Suprapubic skin (tissue), 4 donors: ENCODE data around the gene MDFIC. TPM values are rescaled to one million over a fixed set of nuclear protein-coding genes. Genes with fewer than 3 reads are reported as not detected.
A peak's percentile ranks its signal among the peaks of the same experiment; 100 is the strongest.

ENCODE experiments used
- DNase-seq, 2 donors: peaks; one replicate each; pipeline ENCODE4 v3.0.0-alpha.2; 2019; ENCODE audit warnings: low spot score in 2 of 2
- H3K27ac ChIP-seq: fragments of 200-600 bp; sonication (generic); one replicate; pipeline ENCODE4 v1.5.1; 2019
- H3K27me3 ChIP-seq: fragments of 200-600 bp; sonication (generic); one replicate; pipeline ENCODE4 v1.5.1; 2019
- H3K36me3 ChIP-seq: fragments of 200-600 bp; sonication (generic); one replicate; pipeline ENCODE4 v1.5.1; 2019
- H3K4me1 ChIP-seq: fragments of 200-600 bp; sonication (generic); one replicate; pipeline ENCODE4 v1.5.1; 2019
- H3K4me3 ChIP-seq: fragments of 200-600 bp; sonication (generic); one replicate; pipeline ENCODE4 v1.5.1; 2019; ENCODE audit warnings: mild to moderate bottlenecking
- H3K9me3 ChIP-seq: fragments of 200-600 bp; sonication (generic); one replicate; pipeline ENCODE4 v1.5.1; 2019
- EP300 ChIP-seq: sonication (generic); formaldehyde crosslinking; IDR thresholded peaks from one replicate; pipeline ENCODE4 v1.6.1; 2017; ENCODE audit warnings: antibody characterized with exemption
- POLR2A ChIP-seq, 2 donors: fragments of 450-650 bp; IDR thresholded peaks; one replicate each; pipeline ENCODE4 v1.6.1; 2017; ENCODE audit warnings: antibody characterized with exemption in 2 of 2, mild to moderate bottlenecking in 2 of 2, moderate library complexity in 2 of 2
- POLR2AphosphoS5 ChIP-seq, 3 donors: sonication (generic); formaldehyde crosslinking; IDR thresholded peaks; one replicate each; pipeline ENCODE4 v1.6.1; 2017; ENCODE audit warnings: antibody characterized with exemption in 3 of 3
- WGBS: methylation state at CpG from one replicate; pipeline ENCODE4 v1.1.5; 2018; 5-methylcytosine and 5-hydroxymethylcytosine counted together
- total RNA-seq, 4 donors: library from RNA; depleted of rRNA; stranded (reverse); fragments of >200 nt; gene quantifications; one replicate each; pipeline ENCODE4 v1.1.0, GENCODE V29; 2016
- TF ChIP-seq, protein P1 (sequence below), 2 donors: fragments of 200-600 bp in 1 of 2; fragments of 450-650 bp in 1 of 2; sonication (generic) in 1 of 2; IDR thresholded peaks; one replicate each; pipeline ENCODE4 v1.5.1; 2016 to 2019; ENCODE audit warnings: antibody characterized with exemption in 2 of 2, mild to moderate bottlenecking in 1 of 2, moderate library complexity in 1 of 2

The MDFIC gene
- total RNA-seq, 4 donors from 2014 or later: 15.7 to 37.8 (median 28.1) TPM

- Histone ChIP-seq H3K27me3 (no peaks in the 10 kb centered on the region), H3K4me1 (no peaks in the 10 kb centered on the region), H3K4me3 (no peak overlapping the region), H3K27ac (no peak overlapping the region), H3K36me3 (no peaks in the 10 kb centered on the region), H3K9me3 (no peaks in the 10 kb centered on the region)
- TF ChIP-seq, protein P1, sequence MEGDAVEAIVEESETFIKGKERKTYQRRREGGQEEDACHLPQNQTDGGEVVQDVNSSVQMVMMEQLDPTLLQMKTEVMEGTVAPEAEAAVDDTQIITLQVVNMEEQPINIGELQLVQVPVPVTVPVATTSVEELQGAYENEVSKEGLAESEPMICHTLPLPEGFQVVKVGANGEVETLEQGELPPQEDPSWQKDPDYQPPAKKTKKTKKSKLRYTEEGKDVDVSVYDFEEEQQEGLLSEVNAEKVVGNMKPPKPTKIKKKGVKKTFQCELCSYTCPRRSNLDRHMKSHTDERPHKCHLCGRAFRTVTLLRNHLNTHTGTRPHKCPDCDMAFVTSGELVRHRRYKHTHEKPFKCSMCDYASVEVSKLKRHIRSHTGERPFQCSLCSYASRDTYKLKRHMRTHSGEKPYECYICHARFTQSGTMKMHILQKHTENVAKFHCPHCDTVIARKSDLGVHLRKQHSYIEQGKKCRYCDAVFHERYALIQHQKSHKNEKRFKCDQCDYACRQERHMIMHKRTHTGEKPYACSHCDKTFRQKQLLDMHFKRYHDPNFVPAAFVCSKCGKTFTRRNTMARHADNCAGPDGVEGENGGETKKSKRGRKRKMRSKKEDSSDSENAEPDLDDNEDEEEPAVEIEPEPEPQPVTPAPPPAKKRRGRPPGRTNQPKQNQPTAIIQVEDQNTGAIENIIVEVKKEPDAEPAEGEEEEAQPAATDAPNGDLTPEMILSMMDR (IDR thresholded peaks at IDR 0.05): no peak
- no peak for TF ChIP-seq EP300
- no peak for TF ChIP-seq POLR2AphosphoS5 (IDR thresholded peaks at IDR 0.05)
- no peak for TF ChIP-seq POLR2A (IDR thresholded peaks at IDR 0.05)
- WGBS: 36% methylated on average over 6 of the region's 6 CpGs
- DNase-seq: no peak
Observed at GRCh38 chr7:115023219-115023618, 101.3 kb downstream of the MDFIC start.

- no peak for DNase-seq
- Histone ChIP-seq H3K4me1 (no peaks in the 10 kb centered on the region), H3K27ac (no peak overlapping the region), H3K4me3 (no peak overlapping the region), H3K36me3 (no peaks in the 10 kb centered on the region), H3K9me3 (no peaks in the 10 kb centered on the region), H3K27me3 (no peaks in the 10 kb centered on the region)
- TF ChIP-seq EP300: no peak
- TF ChIP-seq POLR2AphosphoS5 (IDR thresholded peaks at IDR 0.05): no peak
- no peak for TF ChIP-seq POLR2A (IDR thresholded peaks at IDR 0.05)
- TF ChIP-seq, protein P1 (IDR thresholded peaks at IDR 0.05): no peak
- WGBS: 68% methylated on average over 3 of the region's 3 CpGs
Observed at GRCh38 chr7:115024276-115024675, 102.4 kb downstream of the MDFIC start.

DNA sequence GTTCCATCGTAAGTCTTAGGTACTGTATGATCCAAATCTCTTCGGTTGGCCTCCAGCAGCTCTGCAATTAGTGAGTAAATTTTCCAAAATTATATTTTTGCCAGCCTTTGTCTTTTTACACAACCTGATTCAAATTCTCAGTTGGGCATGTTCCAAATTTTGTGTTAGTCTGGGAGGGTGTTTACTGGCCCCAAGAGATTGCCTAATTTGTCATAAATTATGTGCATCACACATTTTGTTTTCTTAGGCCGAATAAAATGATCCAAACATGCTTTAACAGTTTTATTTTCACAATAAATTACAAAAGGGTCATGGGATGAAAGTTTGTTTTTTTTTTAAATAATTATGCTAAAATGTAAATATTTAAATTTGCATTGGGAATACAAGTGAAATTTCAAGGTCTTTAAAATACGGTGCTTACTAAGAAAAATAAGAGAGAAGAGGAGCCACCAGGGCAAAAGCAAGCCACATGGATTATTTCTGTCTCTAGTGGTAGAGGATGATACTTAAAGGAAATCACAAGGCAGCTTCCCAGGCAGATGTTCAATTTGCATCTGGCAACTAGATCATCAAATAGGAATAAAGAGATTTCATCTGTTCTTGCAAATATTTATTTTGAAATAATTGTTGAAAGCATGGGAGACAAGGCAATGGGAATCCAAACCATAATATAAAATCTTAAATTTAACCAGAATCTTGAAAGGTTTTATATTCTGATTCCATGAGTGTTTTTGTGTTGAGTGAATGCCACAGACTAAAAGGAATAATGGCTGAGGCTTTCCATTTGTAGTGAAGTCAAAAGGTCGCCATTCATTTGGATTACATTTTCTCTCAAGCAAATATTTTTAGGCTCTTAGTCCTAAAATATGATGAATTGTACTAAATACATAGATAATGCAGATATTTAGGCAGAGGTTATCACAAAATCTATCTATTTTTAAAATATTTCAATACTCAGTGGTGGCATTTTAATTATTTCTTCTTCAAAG lies 111.1 kb downstream of the MDFIC start:
- Histone ChIP-seq H3K36me3 (no peaks in the 10 kb centered on the region), H3K27ac (no peak overlapping the region), H3K9me3 (no peaks in the 10 kb centered on the region), H3K4me3 (no peak overlapping the region), H3K4me1 (no peaks in the 10 kb centered on the region), H3K27me3 (no peaks in the 10 kb centered on the region)
- no peak for TF ChIP-seq POLR2A (IDR thresholded peaks at IDR 0.05)
- no peak for TF ChIP-seq POLR2AphosphoS5 (IDR thresholded peaks at IDR 0.05)
- TF ChIP-seq, protein P1 (IDR thresholded peaks at IDR 0.05): peak in 1 of 2 donors; percentile 3
- no peak for TF ChIP-seq EP300
- 72% methylated on average over 5 of the region's 5 CpGs for WGBS
- DNase-seq: no peak

- H3K27me3 ChIP-seq: no peaks in the 10 kb centered on the region
- H3K4me1 ChIP-seq: no peaks in the 10 kb centered on the region
- no peak overlapping the region for H3K27ac ChIP-seq
- DNase-seq: no peak
- H3K36me3 ChIP-seq: no peaks in the 10 kb centered on the region
- 53% methylated on average over 1 of the region's 1 CpG for WGBS
- H3K9me3 ChIP-seq: no peaks in the 10 kb centered on the region
- no peak overlapping the region for H3K4me3 ChIP-seq
- no peak for TF ChIP-seq POLR2A (IDR thresholded peaks at IDR 0.05)
Observed at GRCh38 chr7:115033917-115034459, 112.1 kb downstream of the MDFIC start.

DNA sequence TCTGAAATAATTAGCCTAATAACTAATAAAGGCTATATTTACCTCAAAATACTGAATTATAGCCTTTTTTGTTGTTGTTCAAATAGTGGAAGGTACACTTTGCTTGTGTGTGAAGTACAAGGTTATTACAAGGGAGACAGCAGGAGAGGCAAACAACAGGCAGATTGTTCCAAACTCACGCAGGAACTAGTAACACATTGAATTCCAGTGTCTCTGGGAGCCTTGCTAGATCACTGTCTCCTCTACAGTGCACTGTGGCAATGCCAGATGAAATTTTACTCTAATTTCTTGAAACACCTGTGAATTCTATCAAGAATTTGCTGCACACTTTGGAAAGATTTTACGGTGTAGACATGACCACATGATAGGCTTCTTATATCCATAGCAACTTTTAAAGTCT lies 112.6 kb downstream of the MDFIC start:
- Histone ChIP-seq H3K27me3 (no peaks in the 10 kb centered on the region), H3K36me3 (no peaks in the 10 kb centered on the region), H3K4me1 (no peaks in the 10 kb centered on the region), H3K27ac (no peak overlapping the region), H3K4me3 (no peak overlapping the region), H3K9me3 (no peaks in the 10 kb centered on the region)
- WGBS: 91% methylated on average over 2 of the region's 2 CpGs
- TF ChIP-seq, protein P1 (IDR thresholded peaks at IDR 0.05): no peak
- TF ChIP-seq POLR2A (IDR thresholded peaks at IDR 0.05) (no peak), POLR2AphosphoS5 (IDR thresholded peaks at IDR 0.05) (no peak), EP300 (no peak)
- DNase-seq: no peak
